ENCODE results near the gene DCUN1D3. TPM values are rescaled to one million over a fixed set of nuclear protein-coding genes. Genes with fewer than 3 reads are reported as not detected.

The DCUN1D3 gene
- total RNA-seq, 1 experiment from 2014 or later = 16.1 TPM

- peaks cover 11% of the 10 kb centered on the region; the same call in 1 of the 2 replicates for H3K79me2 ChIP-seq (ENCODE audit: insufficient read depth, low read length)
- peak overlapping the region; percentile 75 to 96 for H3K4me3 Mint-ChIP-seq
Measured at GRCh38 chr16:20902426-20902825, 2.3 kb upstream of the DCUN1D3 start.

More at GRCh38 chr16:20902426-20902825, 2.3 kb upstream of the DCUN1D3 start:
- peaks cover 14% of the 10 kb centered on the region for H3K23me2 ChIP-seq (ENCODE audit: insufficient read length, low read depth, low read length, poor library complexity, severe bottlenecking)
- no peaks in the 10 kb centered on the region for H3K4me1 ChIP-seq (ENCODE audit: insufficient read depth, low read length)
- H4K91ac ChIP-seq (ENCODE audit: insufficient read length, low read depth, low read length) = no peak overlapping the region
- no peak overlapping the region for H2BK12ac ChIP-seq (ENCODE audit: insufficient read length, low read depth, low read length)
- WGBS (ENCODE audit: extremely low coverage, insufficient read length, low lambda C conversion rate) = no CpG with 5 or more reads among the region's 6 CpGs
- H2BK120ac ChIP-seq (ENCODE audit: low read depth, low read length, poor library complexity, severe bottlenecking) = no peak overlapping the region
- no peak overlapping the region for H2AK5ac ChIP-seq (ENCODE audit: insufficient read length, low read length)
- no peak overlapping the region for H3K14ac ChIP-seq (ENCODE audit: insufficient read depth, low read length)
- no peak overlapping the region for H2BK20ac ChIP-seq (ENCODE audit: low read depth, low read length, poor library complexity, severe bottlenecking)
- no peak overlapping the region for H2BK15ac ChIP-seq (ENCODE audit: low read depth, low read length)
- peak overlapping the region; percentile 79 for H3K4me2 ChIP-seq (ENCODE audit: insufficient read depth, insufficient read length, low read length)
- H3K18ac ChIP-seq (ENCODE audit: insufficient read length, low read depth, low read length) = no peak overlapping the region
- no peaks in the 10 kb centered on the region for H3K9me3 ChIP-seq (ENCODE audit: control insufficient read depth, low read depth, low read length)
- H4K20me1 ChIP-seq (ENCODE audit: control insufficient read depth, insufficient read depth, insufficient read length) = no peaks in the 10 kb centered on the region
- H3K56ac ChIP-seq (ENCODE audit: insufficient read length, low read depth, low read length) = no peak overlapping the region
- Mint-ChIP-seq H3K27me3 (ENCODE audit: low read depth) (no peaks in the 10 kb centered on the region), H3K36me3 (ENCODE audit: insufficient read depth in 1 of 3, low read depth in 3 of 3) (peaks cover 0 to 14% (median 11%) of the 10 kb centered on the region in 3 experiments; a peak in 6 of 7 replicates), H3K4me1 (peaks cover 51 to 55% of the 10 kb centered on the region in 2 experiments), H3K27ac (no peak overlapping the region), H3K9me3 (no peaks in the 10 kb centered on the region; a peak in 1 of 5 replicates)
- no peak overlapping the region for H3T11ph ChIP-seq (ENCODE audit: low read length)
- H3K9ac ChIP-seq (ENCODE audit: extremely low read depth, insufficient read length, low read length) = no peak overlapping the region
- H3K4ac ChIP-seq (ENCODE audit: low read depth, low read length) = no peak overlapping the region
- no peak overlapping the region for H4K8ac ChIP-seq (replicated peaks; ENCODE audit: insufficient read length, low read depth, low read length)
- H3K27me3 ChIP-seq (ENCODE audit: insufficient read depth, low read length) = no peaks in the 10 kb centered on the region
- no peak overlapping the region for H4K5ac ChIP-seq (ENCODE audit: insufficient read length, low read depth, low read length)
- no peak overlapping the region for H2AFZ ChIP-seq (ENCODE audit: low read length)
- TF ChIP-seq CTCF (conservative IDR thresholded peaks at IDR 0.05) = no peak
- H3K23ac ChIP-seq (ENCODE audit: insufficient read length, low read depth, low read length) = no peak overlapping the region
- no peak overlapping the region for H3K27ac ChIP-seq (ENCODE audit: insufficient read length, low read depth, low read length)
- H2BK5ac ChIP-seq (ENCODE audit: insufficient read length, low read length) = no peak overlapping the region
- peaks cover 5% of the 10 kb centered on the region for H3K79me1 ChIP-seq (ENCODE audit: insufficient read depth, low read depth, low read length, poor library complexity, severe bottlenecking)
- no peak for DNase-seq
